Breast epithelium (tissue), 4 donors: ENCODE results near the gene SERPINE3. TPM values are rescaled to one million over a fixed set of nuclear protein-coding genes. Genes with fewer than 3 reads are reported as not detected.

Experiments used
- DNase-seq, 2 donors: peaks; one replicate each; pipeline ENCODE4 v3.0.0-alpha.2; 2019; ENCODE audit warnings: low spot score in 2 of 2
- H3K27ac ChIP-seq, 2 donors: fragments of 200-600 bp; sonication (generic) in 1 of 2; one replicate each; pipeline ENCODE4 v1.5.1; 2016 to 2019; ENCODE audit warnings: mild to moderate bottlenecking in 1 of 2
- H3K27me3 ChIP-seq, 2 donors: fragments of 200-600 bp; sonication (generic) in 1 of 2; one replicate each; pipeline versions ENCODE4 v1.5.1 to v1.6.0; 2017 to 2019; ENCODE audit warnings: control low read depth in 1 of 2, mild to moderate bottlenecking in 1 of 2
- H3K36me3 ChIP-seq: fragments of 200-600 bp; one replicate; pipeline ENCODE4 v1.5.1; 2019
- H3K4me1 ChIP-seq, 2 donors: fragments of 200-600 bp; sonication (generic); one replicate each; pipeline ENCODE4 v1.5.1; 2016 to 2019; ENCODE audit warnings: control low read depth in 1 of 2
- H3K4me3 ChIP-seq, 3 donors: fragments of 200-600 bp; sonication (generic); 1 replicate in 2 of 3; 2 replicates in 1 of 3; pipeline ENCODE4 v1.5.1; 2016 to 2019; ENCODE audit warnings: mild to moderate bottlenecking in 3 of 3, moderate library complexity in 2 of 3
- H3K9me3 ChIP-seq, 2 donors: fragments of 200-600 bp; sonication (generic) in 1 of 2; one replicate each; pipeline ENCODE4 v1.5.1; 2016 to 2019; ENCODE audit warnings: control low read depth in 1 of 2
- POLR2A ChIP-seq: fragments of 450-650 bp; IDR thresholded peaks from one replicate; pipeline ENCODE4 v1.6.1; 2016; ENCODE audit warnings: antibody characterized with exemption, mild to moderate bottlenecking, moderate library complexity
- POLR2AphosphoS5 ChIP-seq, 3 donors: sonication (generic); formaldehyde crosslinking; IDR thresholded peaks; one replicate each; pipeline ENCODE4 v1.6.1; 2017; ENCODE audit warnings: antibody characterized with exemption in 3 of 3
- intact Hi-C: fragments of 100-400 bp; cut with DNase I; formaldehyde crosslinking; loops from one replicate; pipeline ENCODE4 v1.15.1; 2023; ENCODE audit warnings: low total_unique reads
- total RNA-seq, 3 donors: library from RNA; depleted of rRNA; stranded (reverse); fragments of >200 nt; gene quantifications; one replicate each; pipeline ENCODE4 v1.1.0, GENCODE V29; 2016
- TF ChIP-seq, protein P1 (sequence below), 3 donors: fragments of 450-650 bp; IDR thresholded peaks; one replicate each; pipeline ENCODE4 v1.5.1; 2016 to 2017; ENCODE audit warnings: antibody characterized with exemption in 3 of 3, mild to moderate bottlenecking in 3 of 3, moderate library complexity in 3 of 3

SERPINE3 gene
- total RNA-seq, 3 donors from 2014 or later = 0.16 to 0.73 TPM; not detected in 1

DNA sequence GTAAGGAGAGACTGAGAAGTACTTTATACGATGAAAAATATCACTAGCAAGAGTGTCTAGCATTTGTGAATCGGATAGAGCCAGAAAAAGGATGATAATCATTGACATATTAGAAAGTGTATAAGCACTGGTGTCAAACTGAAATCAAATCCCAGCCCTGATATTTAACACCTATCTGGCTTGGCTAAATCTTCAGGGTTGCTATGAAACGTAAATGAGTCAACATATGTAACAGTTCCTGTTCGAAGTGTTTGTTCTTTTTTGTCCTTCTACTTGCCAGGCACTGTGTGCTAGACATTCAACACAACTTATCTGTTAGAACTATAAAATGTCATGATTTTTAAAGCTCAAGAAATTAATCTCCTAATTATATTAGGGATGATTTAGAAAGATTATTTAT, 40.8 kb downstream of the SERPINE3 start:
- Histone ChIP-seq H3K4me3 (no peak overlapping the region), H3K27me3 (no peaks in the 10 kb centered on the region), H3K4me1 (no peaks in the 10 kb centered on the region), H3K9me3 (no peaks in the 10 kb centered on the region), H3K27ac (no peak overlapping the region), H3K36me3 (no peaks in the 10 kb centered on the region)
- DNase-seq = no peak
- intact Hi-C loops = no loop called here
- TF ChIP-seq POLR2A = no peak
- TF ChIP-seq, protein P1, sequence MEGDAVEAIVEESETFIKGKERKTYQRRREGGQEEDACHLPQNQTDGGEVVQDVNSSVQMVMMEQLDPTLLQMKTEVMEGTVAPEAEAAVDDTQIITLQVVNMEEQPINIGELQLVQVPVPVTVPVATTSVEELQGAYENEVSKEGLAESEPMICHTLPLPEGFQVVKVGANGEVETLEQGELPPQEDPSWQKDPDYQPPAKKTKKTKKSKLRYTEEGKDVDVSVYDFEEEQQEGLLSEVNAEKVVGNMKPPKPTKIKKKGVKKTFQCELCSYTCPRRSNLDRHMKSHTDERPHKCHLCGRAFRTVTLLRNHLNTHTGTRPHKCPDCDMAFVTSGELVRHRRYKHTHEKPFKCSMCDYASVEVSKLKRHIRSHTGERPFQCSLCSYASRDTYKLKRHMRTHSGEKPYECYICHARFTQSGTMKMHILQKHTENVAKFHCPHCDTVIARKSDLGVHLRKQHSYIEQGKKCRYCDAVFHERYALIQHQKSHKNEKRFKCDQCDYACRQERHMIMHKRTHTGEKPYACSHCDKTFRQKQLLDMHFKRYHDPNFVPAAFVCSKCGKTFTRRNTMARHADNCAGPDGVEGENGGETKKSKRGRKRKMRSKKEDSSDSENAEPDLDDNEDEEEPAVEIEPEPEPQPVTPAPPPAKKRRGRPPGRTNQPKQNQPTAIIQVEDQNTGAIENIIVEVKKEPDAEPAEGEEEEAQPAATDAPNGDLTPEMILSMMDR (IDR thresholded peaks at IDR 0.05) = no peak
- no peak for TF ChIP-seq POLR2AphosphoS5 (IDR thresholded peaks at IDR 0.05)

DNA sequence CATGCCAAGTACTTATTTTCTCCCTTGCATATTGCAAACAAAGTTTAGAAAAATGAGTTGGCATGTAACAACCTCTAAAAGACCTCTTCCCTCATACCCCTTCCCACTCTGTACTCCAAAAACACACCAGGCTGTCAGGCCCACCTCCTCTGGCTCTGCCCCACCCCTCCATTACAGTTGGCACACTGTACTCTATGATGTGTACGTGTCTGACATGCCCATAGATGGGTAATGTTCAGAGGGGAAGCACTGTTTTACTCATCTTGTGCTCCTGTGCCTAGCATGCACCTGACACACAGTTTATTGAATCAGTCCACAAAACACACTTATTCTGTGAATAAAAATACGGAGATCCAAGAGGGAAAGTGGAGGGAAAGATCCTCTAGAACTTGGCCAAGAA, 45.6 kb downstream of the SERPINE3 start:
- DNase-seq = no peak
- H3K27ac ChIP-seq = no peak overlapping the region
- H3K36me3 ChIP-seq = no peaks in the 10 kb centered on the region
- H3K4me1 ChIP-seq = no peaks in the 10 kb centered on the region
- TF ChIP-seq, protein P1 (IDR thresholded peaks at IDR 0.05) = no peak
- TF ChIP-seq POLR2AphosphoS5 (IDR thresholded peaks at IDR 0.05) = no peak
- TF ChIP-seq POLR2A = no peak
- no peaks in the 10 kb centered on the region for H3K9me3 ChIP-seq
- no peaks in the 10 kb centered on the region for H3K27me3 ChIP-seq
- intact Hi-C loops = no loop called here
- no peak overlapping the region for H3K4me3 ChIP-seq

- Histone ChIP-seq H3K4me3 (no peak overlapping the region), H3K4me1 (no peaks in the 10 kb centered on the region), H3K27me3 (no peaks in the 10 kb centered on the region), H3K36me3 (no peaks in the 10 kb centered on the region), H3K27ac (no peak overlapping the region), H3K9me3 (no peaks in the 10 kb centered on the region)
- intact Hi-C loops = loop anchor here (5.0 kb wide), 1 partner anchor 592 kb away; no protein-coding TSS in a partner anchor
- TF ChIP-seq POLR2A = no peak
- TF ChIP-seq, protein P1 (IDR thresholded peaks at IDR 0.05) = no peak
- no peak for TF ChIP-seq POLR2AphosphoS5 (IDR thresholded peaks at IDR 0.05)
- DNase-seq = no peak
These were observed 55.2 kb downstream of the SERPINE3 start for GRCh38 chr13:51394724-51395123.

- no peaks in the 10 kb centered on the region for H3K36me3 ChIP-seq
- H3K27me3 ChIP-seq = no peaks in the 10 kb centered on the region
- H3K9me3 ChIP-seq = no peaks in the 10 kb centered on the region
- H3K4me3 ChIP-seq = no peak overlapping the region
- no peaks in the 10 kb centered on the region for H3K4me1 ChIP-seq
- TF ChIP-seq POLR2AphosphoS5 (IDR thresholded peaks at IDR 0.05) (no peak), POLR2A (no peak)
- TF ChIP-seq, protein P1 (IDR thresholded peaks at IDR 0.05) = no peak
- intact Hi-C loops = loop anchor here (5.0 kb wide), 1 partner anchor 594 kb away; no protein-coding TSS in a partner anchor
- H3K27ac ChIP-seq = peak overlapping the region in 1 of 2 donors; percentile 43
- no peak for DNase-seq
These were observed 56.9 kb downstream of the SERPINE3 start for GRCh38 chr13:51396352-51396751.

- TF ChIP-seq, protein P1 (IDR thresholded peaks at IDR 0.05) = no peak
- TF ChIP-seq POLR2AphosphoS5 (IDR thresholded peaks at IDR 0.05) (peak in 2 of 3 donors; percentile 23 to 72), POLR2A (no peak)
- H3K4me1 ChIP-seq = no peaks in the 10 kb centered on the region
- DNase-seq = peak in 1 of 2 donors; percentile 54
- H3K4me3 ChIP-seq = no peak overlapping the region
- H3K27me3 ChIP-seq = no peaks in the 10 kb centered on the region
- no peaks in the 10 kb centered on the region for H3K36me3 ChIP-seq
- H3K27ac ChIP-seq = peak overlapping the region; percentile 36 to 43
- no peaks in the 10 kb centered on the region for H3K9me3 ChIP-seq
- intact Hi-C loops = loop anchor here (5.0 kb wide), 1 partner anchor 595 kb away; no protein-coding TSS in a partner anchor
These were observed 57.9 kb downstream of the SERPINE3 start for GRCh38 chr13:51397262-51397941.
